Natural killer cell (primary cell): ENCODE data around the gene PITPNC1. TPM values are rescaled to one million over a fixed set of nuclear protein-coding genes. Genes with fewer than 3 reads are reported as not detected.
A peak's percentile ranks its signal among the peaks of the same experiment; 100 is the strongest.

Source experiments
- ATAC-seq, 3 donors: fragments of 150-1000 bp in 2 of 3; fragments of 200-7000 bp in 1 of 3; cut with Tn5 transposase; 1 replicate in 1 of 3; 2 replicates in 2 of 3; pipeline ENCODE4 v1.10.0; 2021; ENCODE audit warnings: mild to moderate bottlenecking in 2 of 3, moderate library complexity in 2 of 3
- DNase-seq, 2 donors: peaks; one replicate each; pipeline versions ENCODE4 v3.0.0 to v3.0.0-alpha.2; 2013 to 2021; ENCODE audit warnings: mixed read lengths in 1 of 2
- H3K27ac ChIP-seq: one replicate; pipeline ENCODE4 v1.5.1; 2013; ENCODE audit warnings: mild to moderate bottlenecking, low read length
- H3K27me3 ChIP-seq: one replicate; pipeline ENCODE4 v1.6.1; 2013; ENCODE audit warnings: low read length; ENCODE audit not compliant: control insufficient read depth, insufficient read depth
- H3K36me3 ChIP-seq: one replicate; pipeline ENCODE4 v1.6.1; 2013; ENCODE audit warnings: low read length; ENCODE audit not compliant: control insufficient read depth, insufficient read depth
- H3K4me1 ChIP-seq: one replicate; pipeline ENCODE4 v1.6.1; 2013; ENCODE audit warnings: low read length; ENCODE audit not compliant: control insufficient read depth, insufficient read depth
- H3K4me3 ChIP-seq: one replicate; pipeline ENCODE4 v1.5.1; 2013; ENCODE audit warnings: low read length
- H3K9me3 ChIP-seq: one replicate; pipeline ENCODE4 v1.6.1; 2013; ENCODE audit warnings: low read length; ENCODE audit not compliant: control insufficient read depth, insufficient read depth
- H3K27ac Mint-ChIP-seq, 2 donors: one replicate each; pipeline ENCODE4 v1.8.0; 2022; ENCODE audit warnings: mild to moderate bottlenecking in 2 of 2, mixed read lengths in 2 of 2, moderate library complexity in 1 of 2
- H3K27me3 Mint-ChIP-seq, 2 donors: one replicate each; pipeline ENCODE4 v1.8.0; 2022; ENCODE audit warnings: low read depth in 2 of 2, mixed read lengths in 2 of 2
- H3K36me3 Mint-ChIP-seq: one replicate; pipeline ENCODE4 v1.8.0; 2022; ENCODE audit warnings: mixed read lengths
- H3K4me1 Mint-ChIP-seq, 2 donors: one replicate each; pipeline ENCODE4 v1.8.0; 2022; ENCODE audit warnings: mixed read lengths in 2 of 2
- H3K4me3 Mint-ChIP-seq: one replicate; pipeline ENCODE4 v1.8.0; 2022; ENCODE audit warnings: mild to moderate bottlenecking, moderate library complexity, mixed read lengths
- H3K9me3 Mint-ChIP-seq, 2 donors: one replicate each; pipeline ENCODE4 v1.8.0; 2022; ENCODE audit warnings: mixed read lengths in 2 of 2
- CTCF ChIP-seq: fragments of 200-600 bp; IDR thresholded peaks from one replicate; pipeline ENCODE4 v1.8.0; 2022; ENCODE audit warnings: antibody characterized with exemption
- WGBS: methylation state at CpG from one replicate; pipeline ENCODE4 v1.1.7; 2013; ENCODE audit warnings: missing lambda C conversion rate; ENCODE audit not compliant: insufficient coverage; 5-methylcytosine and 5-hydroxymethylcytosine counted together
- intact Hi-C: fragments of 100-400 bp; cut with micrococcal nuclease; formaldehyde crosslinking; loops from one replicate; pipeline ENCODE4 v1.14.2; 2022
- total RNA-seq, 4 donors: library from RNA; stranded (reverse); fragments of 120-200 nt in 1 of 4; gene quantifications; one replicate each; pipeline versions ENCODE4 v1.2.3 to v1.2.4, GENCODE V29; 2013 to 2022

PITPNC1 gene
- total RNA-seq, 3 donors from 2014 or later (not counting 1 experiment from before 2014, with no cell fraction given) = 150 to 185 (median 169) TPM

- TF ChIP-seq CTCF = no peak
- intact Hi-C loops = no loop called here
- Mint-ChIP-seq H3K27me3 (no peaks in the 10 kb centered on the region), H3K4me1 (peaks cover 20 to 38% of the 10 kb centered on the region in 2 donors), H3K9me3 (no peaks in the 10 kb centered on the region), H3K4me3 (no peak overlapping the region), H3K36me3 (no peaks in the 10 kb centered on the region), H3K27ac (peak overlapping the region; percentile 75 to 77)
- WGBS = 80% methylated on average over 9 of the region's 11 CpGs
- peaks cover 3% of the 10 kb centered on the region for H3K36me3 ChIP-seq
- no peaks in the 10 kb centered on the region for H3K27me3 ChIP-seq
- ATAC-seq = no peak
- H3K27ac ChIP-seq = no peak overlapping the region
- DNase-seq = no peak
- H3K4me3 ChIP-seq = no peak overlapping the region
- no peaks in the 10 kb centered on the region for H3K4me1 ChIP-seq
- no peaks in the 10 kb centered on the region for H3K9me3 ChIP-seq
Observed at GRCh38 chr17:67624886-67625656, 248.0 kb downstream of the PITPNC1 start.

GRCh38 chr17:67625971-67626370 is 248.9 kb downstream of the PITPNC1 start:
- Mint-ChIP-seq H3K9me3 (no peaks in the 10 kb centered on the region), H3K4me1 (peaks cover 20 to 33% of the 10 kb centered on the region in 2 donors), H3K27ac (no peak overlapping the region), H3K36me3 (no peaks in the 10 kb centered on the region), H3K27me3 (no peaks in the 10 kb centered on the region), H3K4me3 (no peak overlapping the region)
- intact Hi-C loops = no loop called here
- DNase-seq = no peak
- WGBS = 91% methylated on average over 4 of the region's 4 CpGs
- H3K4me1 ChIP-seq = no peaks in the 10 kb centered on the region
- no peak overlapping the region for H3K4me3 ChIP-seq
- ATAC-seq = no peak
- peaks cover 3% of the 10 kb centered on the region for H3K36me3 ChIP-seq
- TF ChIP-seq CTCF = no peak
- no peaks in the 10 kb centered on the region for H3K9me3 ChIP-seq
- H3K27ac ChIP-seq = no peak overlapping the region
- H3K27me3 ChIP-seq = no peaks in the 10 kb centered on the region

- no peak overlapping the region for H3K27ac ChIP-seq
- no peaks in the 10 kb centered on the region for H3K9me3 ChIP-seq
- intact Hi-C loops = no loop called here
- Mint-ChIP-seq H3K27me3 (no peaks in the 10 kb centered on the region), H3K4me1 (peaks cover 20 to 33% of the 10 kb centered on the region in 2 donors), H3K27ac (peak overlapping the region; percentile 67 to 84), H3K9me3 (no peaks in the 10 kb centered on the region), H3K36me3 (peaks cover 16% of the 10 kb centered on the region), H3K4me3 (no peak overlapping the region)
- H3K4me1 ChIP-seq = no peaks in the 10 kb centered on the region
- no peak overlapping the region for H3K4me3 ChIP-seq
- no peaks in the 10 kb centered on the region for H3K27me3 ChIP-seq
- ATAC-seq = peak; percentile 49 to 66 (median 59)
- TF ChIP-seq CTCF = no peak
- 92% methylated on average over 8 of the region's 8 CpGs for WGBS
- peaks cover 16% of the 10 kb centered on the region for H3K36me3 ChIP-seq
- peak in 1 of 2 donors; percentile 37 for DNase-seq
Observed at GRCh38 chr17:67628580-67629013, 251.5 kb downstream of the PITPNC1 start.
